A549 treated with AZD9567 at 1 μM for 4 hours (cell line): ENCODE results near the gene PITPNM3. TPM values are rescaled to one million over a fixed set of nuclear protein-coding genes. Genes with fewer than 3 reads are reported as not detected.

Experiments
- total RNA-seq: library from RNA; stranded (reverse); fragments of 200-300 nt; extraction: Qiagen RNA extraction; gene quantifications from 5 replicates; pipeline ENCODE4 v1.2.3, GENCODE V29; 2022; ENCODE audit not compliant: insufficient read depth

The PITPNM3 gene
- 1.4 to 1.8 TPM (median 1.7 TPM) in 5 replicates for total RNA-seq

GRCh38 chr17:6556121-6557039, at the start of gene PITPNM3:
PITPNM3 (minus strand) TSS chr17:6556555; CDS start chr17:6556406, 149 bp downstream.

GRCh38 chr17:6443692-6444570, 112.4 kb downstream of the PITPNM3 start, which contains the start of gene PIMREG:
PIMREG (plus strand) TSS chr17:6444455; CDS start chr17:6445111, 656 bp downstream.

GRCh38 chr17:6435051-6435450, 121.3 kb downstream of the PITPNM3 start, which contains the start of gene AIPL1:
AIPL1 (minus strand) TSS chr17:6435121; CDS start chr17:6435104, 17 bp downstream.

Other genes starting within 250 kb of the PITPNM3 start
- gene AIPL1, start 121.4 kb downstream of the PITPNM3 start, total RNA-seq: not detected in 5 replicates
- 31.9 to 52.6 TPM (median 46.9 TPM) in 5 replicates for gene PIMREG, start 112.1 kb downstream of the PITPNM3 start, total RNA-seq
- 16.7 to 19.8 TPM (median 17.6 TPM) in 5 replicates for gene KIAA0753, start 84.2 kb upstream of the PITPNM3 start, total RNA-seq
- gene TXNDC17, start 84.5 kb upstream of the PITPNM3 start, total RNA-seq: 321 to 445 TPM (median 430 TPM) in 5 replicates
- 20.7 to 35.8 TPM (median 33.6 TPM) in 5 replicates for gene MED31, start 95.0 kb upstream of the PITPNM3 start, total RNA-seq
- 1.2 to 2.4 TPM (median 2.3 TPM) in 5 replicates for gene C17orf100, start 95.2 kb upstream of the PITPNM3 start, total RNA-seq
- gene SLC13A5, start 156.8 kb upstream of the PITPNM3 start, total RNA-seq: 0.08 to 0.29 TPM (median 0.13 TPM) in 4 of 5 replicates, not detected in the other
- not detected in 5 replicates for gene XAF1, start 199.5 kb upstream of the PITPNM3 start, total RNA-seq
- not detected in 5 replicates for gene FBXO39, start 219.7 kb upstream of the PITPNM3 start, total RNA-seq